T-helper 2 cell (primary cell): ENCODE data around the gene FOSL2.

Experiments used
- DNase-seq, 5 experiments: peaks; one replicate each; pipeline versions ENCODE4 v3.0.0 to v3.0.0-alpha.2; 2012 to 2022

The FOSL2 gene

GRCh38 chr2:28397043-28397381 is 4.4 kb downstream of the FOSL2 start:
- no peak for DNase-seq

DNA sequence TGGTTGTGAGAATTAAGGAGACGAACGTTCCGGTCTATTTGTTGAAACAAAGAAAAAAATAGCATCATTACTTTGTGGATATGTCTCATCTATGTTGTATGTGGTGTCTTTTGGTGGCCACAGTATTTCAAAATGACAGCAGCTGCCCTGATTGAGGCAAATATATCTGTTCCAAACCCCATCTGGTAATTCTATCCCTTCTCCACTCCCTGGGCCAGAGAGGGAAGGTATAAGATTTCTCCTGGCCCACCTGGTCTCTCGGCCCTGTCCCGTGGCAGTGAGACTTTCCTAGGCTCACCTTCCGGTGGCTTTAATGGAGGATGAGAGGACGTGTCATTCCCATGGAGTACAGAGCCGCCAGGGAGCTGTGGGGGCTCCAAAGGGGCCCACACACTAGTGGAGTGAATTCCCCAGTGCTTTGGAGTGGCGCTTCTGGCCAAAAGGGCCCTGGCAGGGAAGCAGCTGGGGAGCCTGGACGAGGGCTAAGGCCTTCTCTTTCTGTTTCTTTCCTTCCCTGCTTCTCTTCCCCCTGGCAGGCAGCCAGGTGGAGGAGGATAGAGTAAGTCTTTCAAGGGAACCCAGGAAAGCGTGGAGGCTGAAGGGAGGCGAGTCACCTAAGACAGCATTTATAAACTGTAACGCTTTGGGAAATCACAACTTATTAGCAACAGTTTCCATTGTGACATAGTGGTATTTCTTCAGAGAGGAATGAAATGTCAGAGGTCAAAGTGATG is 5.6 kb downstream of the FOSL2 start:
- no peak for DNase-seq

DNA sequence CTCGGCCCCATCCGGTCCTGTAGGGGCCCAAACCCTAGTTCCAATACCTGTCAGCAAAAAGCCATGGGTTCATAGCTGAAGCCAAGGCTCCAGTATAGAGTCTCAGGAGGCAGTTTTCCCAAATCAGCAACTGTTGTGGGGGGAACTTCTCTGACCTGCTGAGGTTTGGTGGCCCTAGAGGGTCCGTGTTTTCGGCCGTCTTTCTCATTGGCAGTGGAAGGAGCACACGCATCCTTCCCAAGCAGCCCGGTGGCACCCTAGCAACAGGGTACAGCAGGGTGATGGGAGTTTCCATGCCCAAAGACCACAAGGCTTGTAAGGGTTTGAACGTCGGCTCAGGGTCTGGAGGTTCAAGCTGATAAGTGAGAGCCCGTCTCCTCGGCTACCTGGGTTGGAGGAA is 6.6 kb downstream of the FOSL2 start:
- no peak for DNase-seq

GRCh38 chr2:28399956-28400355 is 7.3 kb downstream of the FOSL2 start:
- no peak for DNase-seq

DNA sequence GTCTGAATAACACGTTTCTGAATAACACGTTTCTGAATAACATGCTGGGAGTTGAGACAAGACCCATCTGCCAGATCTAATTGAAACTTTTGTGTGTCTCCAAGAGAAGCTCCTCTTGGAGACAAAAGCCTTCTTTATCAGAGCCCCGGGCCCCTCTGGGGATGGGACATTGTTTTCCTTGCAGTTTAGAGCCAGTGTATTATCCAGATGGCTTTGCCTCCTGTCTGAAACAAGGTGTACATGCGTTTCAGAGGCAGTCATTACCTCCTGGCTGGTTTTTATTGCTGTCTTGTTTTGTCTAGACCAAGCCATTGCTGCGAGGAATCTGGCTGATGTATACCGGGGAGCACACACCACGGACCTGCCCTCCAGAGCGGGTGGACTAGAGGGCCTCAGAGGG is 7.8 kb downstream of the FOSL2 start:
- DNase-seq: no peak

DNA sequence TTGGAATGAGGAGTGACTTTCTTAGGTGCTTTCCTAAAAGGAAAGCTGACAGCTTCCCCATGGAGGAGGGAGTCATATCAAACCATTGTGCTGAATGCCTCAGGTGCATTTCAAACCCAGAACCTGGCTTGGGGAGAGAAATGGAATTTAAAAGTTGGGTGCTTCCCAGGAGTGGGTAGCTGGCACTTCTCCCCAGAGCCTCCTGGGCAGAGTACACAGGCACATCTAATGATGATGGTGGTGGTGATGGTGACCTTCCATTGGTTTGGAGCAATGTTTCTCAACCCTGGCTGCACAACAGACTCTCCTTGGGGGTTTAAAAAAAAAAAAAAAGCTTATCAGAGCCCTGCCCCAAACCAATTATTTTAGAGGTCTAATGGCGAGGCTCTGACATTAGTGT is 8.3 kb downstream of the FOSL2 start:
- DNase-seq: no peak

DNA sequence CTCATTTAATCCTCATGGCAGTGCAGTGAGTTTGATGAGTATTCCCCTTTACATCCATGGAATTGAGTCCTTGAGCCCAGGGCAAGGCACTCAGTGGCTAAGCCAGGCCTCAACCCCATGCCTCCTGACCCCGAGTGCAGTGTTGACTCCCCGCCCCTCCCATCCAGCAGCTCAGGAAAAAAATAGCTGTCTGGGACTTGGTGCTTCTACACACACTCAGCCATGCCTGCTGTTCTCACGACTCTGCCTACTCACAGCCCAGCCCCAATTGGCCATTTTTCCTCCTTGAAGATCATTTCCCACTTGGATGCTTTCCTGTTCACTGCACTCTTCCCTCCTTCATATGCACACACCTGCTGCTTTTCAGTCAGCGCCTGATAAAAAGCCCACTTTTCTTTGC is 8.8 kb downstream of the FOSL2 start:
- no peak for DNase-seq

GRCh38 chr2:28401948-28402550 is 9.4 kb downstream of the FOSL2 start:
- DNase-seq: no peak

- DNase-seq: no peak
These were observed 10.8 kb downstream of the FOSL2 start for GRCh38 chr2:28403370-28403956.

DNA sequence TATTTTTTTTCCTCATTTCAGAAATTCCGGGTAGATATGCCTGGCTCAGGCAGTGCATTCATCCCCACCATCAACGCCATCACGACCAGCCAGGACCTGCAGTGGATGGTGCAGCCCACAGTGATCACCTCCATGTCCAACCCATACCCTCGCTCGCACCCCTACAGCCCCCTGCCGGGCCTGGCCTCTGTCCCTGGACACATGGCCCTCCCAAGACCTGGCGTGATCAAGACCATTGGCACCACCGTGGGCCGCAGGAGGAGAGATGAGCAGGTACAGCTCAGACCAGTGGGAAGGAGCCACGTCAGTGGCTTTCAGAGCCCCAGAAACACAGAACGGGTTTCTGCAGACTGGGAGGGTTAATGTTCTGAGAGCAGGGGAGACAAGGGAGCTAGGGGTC is 11.4 kb downstream of the FOSL2 start:
- DNase-seq: no peak

GRCh38 chr2:28405537-28405936 is 12.9 kb downstream of the FOSL2 start:
- DNase-seq: no peak

GRCh38 chr2:28406276-28407096 is 13.8 kb downstream of the FOSL2 start:
- peak in 2 of 5 experiments; percentile 60 to 90 for DNase-seq

DNA sequence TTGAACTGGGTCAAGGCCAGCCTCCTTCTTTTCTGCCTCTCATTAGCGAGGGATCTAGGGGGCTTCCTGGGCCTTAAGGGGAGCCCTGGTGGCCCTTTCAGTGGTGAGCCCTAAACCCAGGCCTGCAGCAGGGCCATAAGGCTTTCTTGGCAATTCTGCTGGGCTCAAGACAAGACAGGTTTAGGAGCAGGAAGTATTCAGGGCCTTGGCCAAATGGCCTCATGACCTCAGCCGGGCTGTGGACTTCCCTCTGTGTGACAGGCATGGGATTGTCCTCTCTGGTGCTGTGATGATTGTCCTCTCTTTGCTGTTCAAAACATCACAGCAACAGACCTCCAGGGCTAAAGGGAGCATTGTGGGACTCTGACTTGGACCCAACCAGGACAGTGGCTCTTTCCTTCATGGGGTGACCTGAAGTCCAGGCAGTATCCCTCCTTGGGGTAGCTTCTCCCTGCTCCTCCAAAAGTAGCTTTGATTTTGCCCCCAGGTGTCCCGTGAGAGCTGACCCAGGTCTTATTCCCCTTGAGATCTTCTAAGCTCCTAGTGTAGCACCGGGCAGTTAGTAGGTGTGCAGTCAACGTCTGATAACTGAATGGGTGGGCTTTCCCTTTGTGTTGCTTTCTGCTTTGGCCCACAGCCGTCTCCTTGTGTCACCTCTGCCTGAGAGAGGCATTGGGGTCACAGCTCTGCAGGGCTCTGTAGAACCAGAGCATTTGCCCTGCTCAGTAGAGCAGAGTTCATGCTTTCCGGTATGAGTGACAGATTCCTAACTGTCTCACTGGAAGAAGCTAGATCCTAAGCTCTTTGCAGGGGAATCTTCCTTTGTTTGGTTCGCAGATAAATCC is 14.7 kb downstream of the FOSL2 start:
- no peak for DNase-seq

- DNase-seq: no peak
These were observed 15.5 kb downstream of the FOSL2 start for GRCh38 chr2:28407976-28408690.

DNA sequence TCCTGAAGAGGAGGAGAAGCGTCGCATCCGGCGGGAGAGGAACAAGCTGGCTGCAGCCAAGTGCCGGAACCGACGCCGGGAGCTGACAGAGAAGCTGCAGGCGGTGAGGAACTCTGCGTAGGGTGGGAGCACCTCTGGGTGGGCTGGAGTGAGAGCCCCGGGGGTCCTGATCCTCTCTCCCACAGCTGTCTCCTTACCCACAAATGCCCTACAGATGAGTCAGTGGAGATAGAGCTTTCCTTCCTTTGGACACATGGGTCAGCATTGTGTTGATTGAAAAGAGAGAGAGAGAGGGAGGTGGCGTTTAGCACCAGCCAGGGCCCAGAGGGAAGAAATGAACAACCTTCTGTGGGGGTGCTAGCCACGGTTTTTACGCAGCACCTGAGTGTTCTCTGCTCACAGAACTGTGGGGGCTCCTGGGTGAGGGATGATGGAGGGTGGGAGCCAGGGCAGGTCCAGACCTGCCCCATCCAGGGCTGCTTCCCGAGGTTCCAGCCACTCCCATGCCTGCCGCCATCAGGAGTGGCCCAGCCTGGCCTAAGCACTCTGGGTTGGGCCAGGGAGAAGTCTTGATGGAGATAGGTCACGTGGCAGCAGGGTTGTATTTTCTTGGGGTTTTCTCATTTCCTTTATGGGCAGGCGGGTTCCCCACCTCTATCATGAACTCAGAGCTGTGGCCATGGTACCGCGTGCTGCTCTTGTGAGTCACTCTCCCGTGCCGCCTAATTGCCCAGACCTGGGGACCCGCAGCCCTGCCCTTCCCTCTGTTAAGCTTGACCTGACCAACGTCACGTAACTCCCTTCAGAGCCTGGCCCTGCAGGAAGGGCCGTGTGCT is 16.3 kb downstream of the FOSL2 start:
- DNase-seq: peak in 4 of 5 experiments; percentile 32 to 89 (median 66)

- no peak for DNase-seq
These were observed 18.6 kb downstream of the FOSL2 start for GRCh38 chr2:28411166-28411755.

DNA sequence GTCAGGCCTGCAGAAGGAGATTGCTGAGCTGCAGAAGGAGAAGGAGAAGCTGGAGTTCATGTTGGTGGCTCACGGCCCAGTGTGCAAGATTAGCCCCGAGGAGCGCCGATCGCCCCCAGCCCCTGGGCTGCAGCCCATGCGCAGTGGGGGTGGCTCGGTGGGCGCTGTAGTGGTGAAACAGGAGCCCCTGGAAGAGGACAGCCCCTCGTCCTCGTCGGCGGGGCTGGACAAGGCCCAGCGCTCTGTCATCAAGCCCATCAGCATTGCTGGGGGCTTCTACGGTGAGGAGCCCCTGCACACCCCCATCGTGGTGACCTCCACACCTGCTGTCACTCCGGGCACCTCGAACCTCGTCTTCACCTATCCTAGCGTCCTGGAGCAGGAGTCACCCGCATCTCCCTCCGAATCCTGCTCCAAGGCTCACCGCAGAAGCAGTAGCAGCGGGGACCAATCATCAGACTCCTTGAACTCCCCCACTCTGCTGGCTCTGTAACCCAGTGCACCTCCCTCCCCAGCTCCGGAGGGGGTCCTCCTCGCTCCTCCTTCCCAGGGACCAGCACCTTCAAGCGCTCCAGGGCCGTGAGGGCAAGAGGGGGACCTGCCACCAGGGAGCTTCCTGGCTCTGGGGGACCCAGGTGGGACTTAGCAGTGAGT is 19.4 kb downstream of the FOSL2 start:
- no peak for DNase-seq

- no peak for DNase-seq
These were observed 20.0 kb downstream of the FOSL2 start for GRCh38 chr2:28412625-28413151.

DNA sequence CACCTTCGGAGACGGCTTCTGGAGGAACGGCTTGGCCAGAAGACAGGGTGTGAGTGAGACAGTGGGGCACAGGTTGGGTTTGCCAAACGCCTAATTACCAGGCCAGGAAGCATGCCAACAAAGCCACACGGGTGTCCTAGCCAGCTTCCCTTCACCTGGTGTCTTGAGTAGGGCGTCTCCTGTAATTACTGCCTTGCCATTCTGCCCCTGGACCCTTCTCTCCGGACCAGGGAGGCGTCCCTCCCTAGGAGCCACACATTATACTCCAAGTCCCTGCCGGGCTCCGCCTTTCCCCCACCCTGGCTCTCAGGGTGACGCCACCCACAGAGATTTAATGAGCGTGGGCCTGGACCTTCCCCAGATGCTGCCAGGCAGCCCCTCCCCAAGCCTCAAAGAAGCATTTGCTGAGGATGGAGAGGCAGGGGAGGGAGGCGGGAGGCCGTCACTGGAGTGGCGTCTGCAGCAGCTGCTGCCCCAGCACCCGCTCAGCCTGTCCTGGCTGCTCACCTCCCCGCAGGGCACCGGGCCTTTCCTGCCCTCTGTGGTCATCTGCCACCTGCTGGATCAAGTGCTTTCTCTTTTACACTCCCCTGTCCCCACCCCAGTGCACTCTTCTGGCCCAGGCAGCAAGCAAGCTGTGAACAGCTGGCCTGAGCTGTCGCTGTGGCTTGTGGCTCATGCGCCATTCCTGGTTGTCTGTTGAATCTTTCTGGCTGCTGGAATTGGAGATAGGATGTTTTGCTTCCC is 20.7 kb downstream of the FOSL2 start:
- DNase-seq: no peak
